Astrocyte (in vitro differentiated cells and primary cell): ENCODE measurements around the gene FBXL7.

Source experiments
- CTCF ChIP-seq: IDR thresholded peaks from 2 replicates; pipeline ENCODE4 v1.5.1; 2011; ENCODE audit warnings: low read depth, mild to moderate bottlenecking, inconsistent platforms, low read length, moderate library complexity; ENCODE audit not compliant: insufficient read depth
- EZH2 ChIP-seq: IDR thresholded peaks from 2 replicates; pipeline ENCODE4 v1.6.1; 2012; ENCODE audit warnings: mild to moderate bottlenecking, low read length, inconsistent platforms; ENCODE audit not compliant: insufficient read depth

DNA sequence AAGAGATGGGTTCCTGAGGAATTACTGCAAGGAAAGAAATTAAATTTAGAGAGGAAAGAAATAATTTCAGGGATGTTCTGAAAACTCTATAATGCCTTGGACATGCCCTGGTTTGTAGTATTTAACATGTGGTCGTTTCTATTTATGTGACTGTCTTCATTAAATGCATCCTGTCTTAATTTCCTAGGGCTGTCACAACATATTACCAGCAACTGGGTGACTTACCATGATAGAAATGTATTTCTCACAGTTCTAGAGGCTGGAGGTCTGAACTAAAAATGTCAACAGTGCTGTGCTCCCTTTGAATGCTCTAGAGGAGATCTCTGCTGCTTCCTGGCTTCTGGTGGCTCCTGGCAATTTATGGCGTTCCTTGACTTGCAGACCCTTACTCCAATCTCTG is 287.7 kb downstream of the FBXL7 start:
- no peak for TF ChIP-seq CTCF
- TF ChIP-seq EZH2: no peak
